A673 (cell line): Measurements from ENCODE around the gene ZNRF3.

Experiments
- EZH2 ChIP-seq: fragments of 200-600 bp; sonication (generic); IDR thresholded peaks from 2 replicates; pipeline ENCODE4 v1.6.1; 2017; ENCODE audit warnings: borderline replicate concordance, low read depth, mild to moderate bottlenecking, mixed read lengths, antibody characterized with exemption, low read length; ENCODE audit not compliant: poor library complexity, severe bottlenecking
- TF ChIP-seq, protein P1 (sequence below): fragments of 300-800, 200-600 bp; sonication (generic); conservative IDR thresholded peaks from 2 replicates; pipeline ENCODE4 v1.5.1; 2017; ENCODE audit warnings: low read depth, mild to moderate bottlenecking, antibody characterized with exemption, low read length, moderate library complexity, mixed read lengths

DNA sequence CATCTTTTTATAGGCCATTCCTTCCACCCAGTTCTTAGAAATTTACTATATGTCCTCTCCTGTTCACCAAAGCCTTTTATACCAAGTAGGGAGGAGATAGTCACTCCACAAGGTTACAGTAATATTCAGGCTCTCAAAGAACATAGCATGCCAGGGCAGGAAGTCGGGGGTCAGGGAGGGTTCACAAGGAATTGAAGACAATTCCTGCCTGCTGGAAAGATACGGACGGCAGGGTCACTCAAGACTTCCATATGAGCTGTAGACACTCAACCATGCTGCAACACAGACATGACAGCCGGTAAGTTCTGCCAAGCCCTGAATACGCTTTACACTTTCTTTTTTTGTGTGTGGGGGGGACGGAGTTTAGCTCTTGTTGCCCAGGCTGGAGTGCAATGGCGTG, 177.6 kb downstream of the ZNRF3 start:
- TF ChIP-seq, protein P1, sequence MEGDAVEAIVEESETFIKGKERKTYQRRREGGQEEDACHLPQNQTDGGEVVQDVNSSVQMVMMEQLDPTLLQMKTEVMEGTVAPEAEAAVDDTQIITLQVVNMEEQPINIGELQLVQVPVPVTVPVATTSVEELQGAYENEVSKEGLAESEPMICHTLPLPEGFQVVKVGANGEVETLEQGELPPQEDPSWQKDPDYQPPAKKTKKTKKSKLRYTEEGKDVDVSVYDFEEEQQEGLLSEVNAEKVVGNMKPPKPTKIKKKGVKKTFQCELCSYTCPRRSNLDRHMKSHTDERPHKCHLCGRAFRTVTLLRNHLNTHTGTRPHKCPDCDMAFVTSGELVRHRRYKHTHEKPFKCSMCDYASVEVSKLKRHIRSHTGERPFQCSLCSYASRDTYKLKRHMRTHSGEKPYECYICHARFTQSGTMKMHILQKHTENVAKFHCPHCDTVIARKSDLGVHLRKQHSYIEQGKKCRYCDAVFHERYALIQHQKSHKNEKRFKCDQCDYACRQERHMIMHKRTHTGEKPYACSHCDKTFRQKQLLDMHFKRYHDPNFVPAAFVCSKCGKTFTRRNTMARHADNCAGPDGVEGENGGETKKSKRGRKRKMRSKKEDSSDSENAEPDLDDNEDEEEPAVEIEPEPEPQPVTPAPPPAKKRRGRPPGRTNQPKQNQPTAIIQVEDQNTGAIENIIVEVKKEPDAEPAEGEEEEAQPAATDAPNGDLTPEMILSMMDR, result no peak
- TF ChIP-seq EZH2, result no peak
